OCI-LY7 (cell line): ENCODE data around the gene PDSS1.

ENCODE experiments used
- CTCF ChIP-seq: fragments of 200-600 bp; sonication (generic); conservative IDR thresholded peaks from 2 replicates; pipeline ENCODE4 v1.5.1; 2014; ENCODE audit warnings: mild to moderate bottlenecking, antibody characterized with exemption, low read length, moderate library complexity, mixed read lengths
- EZH2phosphoT487 ChIP-seq: fragments of 200-600 bp; sonication (generic); IDR thresholded peaks from 2 replicates; pipeline ENCODE4 v1.6.1; 2018; ENCODE audit warnings: low read depth, borderline replicate concordance, mild to moderate bottlenecking, mixed run types, antibody characterized with exemption, low read length, moderate library complexity, mixed read lengths

DNA sequence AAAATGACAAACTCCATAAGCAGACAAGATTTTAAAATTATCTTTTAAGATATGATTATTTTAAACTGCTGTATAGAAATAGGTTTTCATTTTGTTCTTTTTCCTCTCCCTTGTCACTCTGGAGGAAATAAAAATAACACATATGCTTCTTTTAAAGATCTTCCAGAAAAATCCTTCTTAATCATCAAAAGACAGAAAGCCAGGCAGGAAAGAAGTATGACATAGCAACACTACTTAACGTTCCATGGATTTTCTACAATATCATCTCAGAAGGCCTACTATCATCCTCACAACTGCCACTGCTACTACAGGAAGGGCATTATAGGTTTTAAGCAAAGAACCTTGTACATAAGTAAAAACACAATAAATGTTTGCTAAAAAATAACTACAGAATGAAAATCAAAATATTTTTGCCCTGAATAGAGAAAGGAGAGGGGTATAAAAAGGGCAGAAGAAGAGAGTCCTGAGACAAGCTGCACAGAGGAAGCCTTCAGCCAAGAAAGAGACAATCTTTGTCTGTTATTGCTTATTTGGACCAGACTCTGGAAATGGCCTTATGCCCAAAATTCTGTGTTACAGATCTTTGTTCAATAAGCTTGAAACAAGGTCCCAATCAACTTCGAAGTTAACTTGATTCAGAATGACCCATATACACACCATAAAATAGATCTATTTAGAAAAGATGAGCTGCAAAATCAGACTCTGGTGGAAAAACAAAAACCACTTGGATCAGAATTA, 95.4 kb downstream of the PDSS1 start:
- TF ChIP-seq CTCF = no peak
- no peak for TF ChIP-seq EZH2phosphoT487
